Adrenal gland (tissue), 5 donors: ENCODE data around the gene IQGAP1.

Experiments
- CTCF ChIP-seq, 6 experiments: fragments of 450-650 bp in 4 of 6; fragments of 200-600 bp in 2 of 6; sonication (generic) in 1 of 6; IDR thresholded peaks; 1 replicate in 5 of 6; 2 replicates in 1 of 6; pipeline versions ENCODE4 v1.5.1 to v1.8.0; 2016 to 2021; ENCODE audit warnings: antibody characterized with exemption in 6 of 6, mild to moderate bottlenecking in 2 of 6, moderate library complexity in 1 of 6
- POLR2A ChIP-seq, 2 donors: fragments of 450-650 bp; IDR thresholded peaks; one replicate each; pipeline ENCODE4 v1.6.1; 2017; ENCODE audit warnings: antibody characterized with exemption in 2 of 2, mild to moderate bottlenecking in 2 of 2, moderate library complexity in 1 of 2
- donor health status: DM: no; HTN: no; CAD: no.

- TF ChIP-seq POLR2A (IDR thresholded peaks at IDR 0.05): no peak
- TF ChIP-seq CTCF (IDR thresholded peaks at IDR 0.05): no peak
Observed at GRCh38 chr15:90449206-90449735, 61.2 kb downstream of the IQGAP1 start.
